Activated CD8-positive, alpha-beta memory T cell treated with anti-CD3 and anti-CD28 coated beads for 36 hours (primary cell): ENCODE data around the gene CARD14. TPM values are rescaled to one million over a fixed set of nuclear protein-coding genes. Genes with fewer than 3 reads are reported as not detected.

Experiments
- CTCF ChIA-PET: fragments of 350-600 bp; sonication (Branson Sonifier 250); formaldehyde crosslinking; loops from one replicate; lab custom pipeline; 2021; ENCODE audit warnings: antibody characterized with exemption; lab: Charles Lee
- POLR2A ChIA-PET: fragments of 350-600 bp; sonication (Branson Sonifier 250); formaldehyde crosslinking; loops from one replicate; lab custom pipeline; 2021; ENCODE audit warnings: antibody characterized with exemption; lab: Charles Lee
- total RNA-seq, 2 experiments: library from RNA; stranded (reverse); gene quantifications; one replicate each; pipeline ENCODE4 v1.2.3, GENCODE V29; 2021

CARD14 gene
- total RNA-seq, 2 experiments from 2014 or later, result not detected

GRCh38 chr17:80254396-80255251 is 84.8 kb downstream of the CARD14 start:
- POLR2A ChIA-PET, result interaction anchor here (0.6 to 1.9 kb wide), 4 partner anchors 9 to 1449 kb away, joined by 3 to 8 read pairs (median 6); partner anchors contain the start of gene SGSH

GRCh38 chr17:80256034-80256350 is 86.2 kb downstream of the CARD14 start:
- POLR2A ChIA-PET, result interaction anchor here (1.4 to 1.9 kb wide), 2 partner anchors 9 to 36 kb away, joined by 8 read pairs; partner anchors contain the start of gene SGSH
- CTCF ChIA-PET, result interaction anchor here (1.8 to 4.7 kb wide), 2 partner anchors 60 to 154 kb away, joined by 3 to 29 read pairs; partner anchors contain the start of gene GAA

More at GRCh38 chr17:80254396-80255251, 84.8 kb downstream of the CARD14 start:
- CTCF ChIA-PET, result interaction anchor here (0.7 to 4.7 kb wide), 4 partner anchors 9 to 153 kb away, joined by 3 to 29 read pairs (median 8); partner anchors contain the start of gene GAA

GRCh38 chr17:80257716-80258213 is 87.9 kb downstream of the CARD14 start:
- ChIA-PET CTCF (interaction anchor here (0.9 kb wide), 1 partner anchor 39 kb away, joined by 5 read pairs; no protein-coding TSS in a partner anchor), POLR2A (interaction anchor here (0.7 kb wide), 1 partner anchor 1256 kb away, joined by 3 read pairs; no protein-coding TSS in a partner anchor)

GRCh38 chr17:80258296-80258695 is 88.5 kb downstream of the CARD14 start:
- POLR2A ChIA-PET, result interaction anchor here (0.7 to 1.2 kb wide), 4 partner anchors 13 to 1255 kb away, joined by 3 to 6 read pairs (median 3); no protein-coding TSS in a partner anchor
- CTCF ChIA-PET, result interaction anchor here (0.9 kb wide), 1 partner anchor 40 kb away, joined by 5 read pairs; no protein-coding TSS in a partner anchor

Other genes starting within 250 kb of the CARD14 start
- gene TBC1D16, start 134.2 kb upstream of the CARD14 start, total RNA-seq, result 1 to 10 TPM; 6.5 to 6.8 TPM
- gene CCDC40, start 133.4 kb upstream of the CARD14 start, total RNA-seq, result 1 to 10 TPM; 2.6 to 2.7 TPM
- 10 to 100 TPM; 38.7 to 43.1 TPM for gene GAA, start 68.4 kb upstream of the CARD14 start, total RNA-seq
- 100 to 1,000 TPM; 179 to 183 TPM for gene EIF4A3, start 22.9 kb upstream of the CARD14 start, total RNA-seq
- gene SGSH, start 50.3 kb downstream of the CARD14 start, total RNA-seq, result 10 to 100 TPM; 11.3 to 12.2 TPM
- 1 to 10 TPM; 4.9 to 7.1 TPM for gene SLC26A11, start 50.4 kb downstream of the CARD14 start, total RNA-seq
- gene RNF213, start 90.8 kb downstream of the CARD14 start, total RNA-seq, result 100 to 1,000 TPM; 152 TPM
- 10 to 100 TPM; 11.9 to 15.2 TPM for gene ENDOV, start 245.1 kb downstream of the CARD14 start, total RNA-seq